Esophagus muscularis mucosa (tissue), 4 donors: Measurements from ENCODE around the gene APH1B. TPM values are rescaled to one million over a fixed set of nuclear protein-coding genes. Genes with fewer than 3 reads are reported as not detected.

Experiments
- DNase-seq: peaks from one replicate; pipeline ENCODE4 v3.0.0-alpha.2; 2017; ENCODE audit errors: extremely low spot score
- H3K27ac ChIP-seq, 4 donors: fragments of 200-600 bp; sonication (generic); replicated peaks in 1 of 4; 1 replicate in 3 of 4; 2 replicates in 1 of 4; pipeline ENCODE4 v1.5.1; 2016 to 2019; ENCODE audit warnings: mild to moderate bottlenecking in 1 of 4
- H3K27me3 ChIP-seq, 4 donors: fragments of 200-600 bp; sonication (generic); one replicate each; pipeline versions ENCODE4 v1.5.1 to v1.6.0; 2016 to 2019
- H3K36me3 ChIP-seq, 4 donors: fragments of 200-600 bp; sonication (generic); one replicate each; pipeline ENCODE4 v1.5.1; 2016 to 2019
- H3K4me1 ChIP-seq, 4 donors: fragments of 200-600 bp; sonication (generic); one replicate each; pipeline ENCODE4 v1.5.1; 2016 to 2019
- H3K4me3 ChIP-seq, 4 donors: fragments of 200-600 bp; sonication (generic); 1 replicate in 2 of 4; 2 replicates in 2 of 4; pipeline ENCODE4 v1.5.1; 2016 to 2019; ENCODE audit warnings: mild to moderate bottlenecking in 4 of 4, moderate library complexity in 1 of 4
- H3K9me3 ChIP-seq, 4 donors: fragments of 200-600 bp; sonication (generic); 1 replicate in 3 of 4; 2 replicates in 1 of 4; pipeline ENCODE4 v1.5.1; 2016 to 2019
- EP300 ChIP-seq: sonication (generic); formaldehyde crosslinking; IDR thresholded peaks from one replicate; pipeline ENCODE4 v1.6.1; 2017; ENCODE audit warnings: antibody characterized with exemption
- POLR2A ChIP-seq: fragments of 450-650 bp; IDR thresholded peaks from one replicate; pipeline ENCODE4 v1.6.1; 2017; ENCODE audit warnings: antibody characterized with exemption, moderate library complexity, mild to moderate bottlenecking, low read depth
- POLR2AphosphoS5 ChIP-seq, 2 donors: sonication (generic); formaldehyde crosslinking; IDR thresholded peaks; one replicate each; pipeline ENCODE4 v1.6.1; 2017; ENCODE audit warnings: antibody characterized with exemption in 2 of 2
- WGBS: methylation state at CpG from one replicate; pipeline ENCODE4 v1.1.5; 2018; 5-methylcytosine and 5-hydroxymethylcytosine counted together
- intact Hi-C: fragments of 100-400 bp; cut with DNase I; formaldehyde crosslinking; loops from one replicate; pipeline ENCODE4 v1.15.1; 2023
- total RNA-seq, 4 donors: library from RNA; depleted of rRNA; stranded (reverse); fragments of >200 nt; gene quantifications; one replicate each; pipeline versions ENCODE4 v1.1.0 to v1.2.1, GENCODE V29; 2016
- TF ChIP-seq, protein P1 (sequence below), 3 experiments: fragments of 200-600 bp in 2 of 3; fragments of 450-650 bp in 1 of 3; sonication (generic) in 2 of 3; IDR thresholded peaks; one replicate each; pipeline ENCODE4 v1.5.1; 2017 to 2019; ENCODE audit warnings: antibody characterized with exemption in 3 of 3, mild to moderate bottlenecking in 2 of 3, moderate library complexity in 1 of 3

APH1B gene
- total RNA-seq, 4 donors from 2014 or later = 7.5 to 9.4 (median 8.9) TPM

DNA sequence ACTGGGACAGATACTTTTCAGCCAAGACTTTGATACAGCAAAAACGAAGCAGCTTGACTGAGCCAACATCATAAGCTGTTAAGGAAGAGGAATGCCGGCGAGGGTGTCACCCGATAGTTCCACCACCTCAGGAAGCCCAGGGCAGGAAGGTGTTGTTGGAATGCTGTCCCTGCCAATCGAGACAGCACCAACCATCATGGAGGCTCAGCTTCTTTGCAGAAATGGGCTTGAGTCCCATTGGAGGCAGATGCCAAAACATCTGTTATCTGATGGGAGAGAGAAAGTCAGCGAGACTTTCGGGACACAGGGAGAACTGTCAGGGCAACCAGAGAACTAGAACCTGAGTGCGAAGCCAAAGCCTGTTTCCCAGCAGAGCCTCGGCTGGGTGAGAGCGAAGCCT, 53.5 kb downstream of the APH1B start:
- intact Hi-C loops = no loop called here
- no peaks in the 10 kb centered on the region for H3K9me3 ChIP-seq
- WGBS = 93% methylated on average over 9 of the region's 10 CpGs
- TF ChIP-seq, protein P1, sequence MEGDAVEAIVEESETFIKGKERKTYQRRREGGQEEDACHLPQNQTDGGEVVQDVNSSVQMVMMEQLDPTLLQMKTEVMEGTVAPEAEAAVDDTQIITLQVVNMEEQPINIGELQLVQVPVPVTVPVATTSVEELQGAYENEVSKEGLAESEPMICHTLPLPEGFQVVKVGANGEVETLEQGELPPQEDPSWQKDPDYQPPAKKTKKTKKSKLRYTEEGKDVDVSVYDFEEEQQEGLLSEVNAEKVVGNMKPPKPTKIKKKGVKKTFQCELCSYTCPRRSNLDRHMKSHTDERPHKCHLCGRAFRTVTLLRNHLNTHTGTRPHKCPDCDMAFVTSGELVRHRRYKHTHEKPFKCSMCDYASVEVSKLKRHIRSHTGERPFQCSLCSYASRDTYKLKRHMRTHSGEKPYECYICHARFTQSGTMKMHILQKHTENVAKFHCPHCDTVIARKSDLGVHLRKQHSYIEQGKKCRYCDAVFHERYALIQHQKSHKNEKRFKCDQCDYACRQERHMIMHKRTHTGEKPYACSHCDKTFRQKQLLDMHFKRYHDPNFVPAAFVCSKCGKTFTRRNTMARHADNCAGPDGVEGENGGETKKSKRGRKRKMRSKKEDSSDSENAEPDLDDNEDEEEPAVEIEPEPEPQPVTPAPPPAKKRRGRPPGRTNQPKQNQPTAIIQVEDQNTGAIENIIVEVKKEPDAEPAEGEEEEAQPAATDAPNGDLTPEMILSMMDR (IDR thresholded peaks at IDR 0.05) = no peak
- TF ChIP-seq POLR2A (no peak), POLR2AphosphoS5 (IDR thresholded peaks at IDR 0.05) (no peak), EP300 (no peak)
- DNase-seq = no peak
- H3K27me3 ChIP-seq = no peaks in the 10 kb centered on the region
- H3K4me3 ChIP-seq = no peak overlapping the region
- no peaks in the 10 kb centered on the region for H3K36me3 ChIP-seq
- no peak overlapping the region for H3K27ac ChIP-seq
- no peaks in the 10 kb centered on the region for H3K4me1 ChIP-seq

DNA sequence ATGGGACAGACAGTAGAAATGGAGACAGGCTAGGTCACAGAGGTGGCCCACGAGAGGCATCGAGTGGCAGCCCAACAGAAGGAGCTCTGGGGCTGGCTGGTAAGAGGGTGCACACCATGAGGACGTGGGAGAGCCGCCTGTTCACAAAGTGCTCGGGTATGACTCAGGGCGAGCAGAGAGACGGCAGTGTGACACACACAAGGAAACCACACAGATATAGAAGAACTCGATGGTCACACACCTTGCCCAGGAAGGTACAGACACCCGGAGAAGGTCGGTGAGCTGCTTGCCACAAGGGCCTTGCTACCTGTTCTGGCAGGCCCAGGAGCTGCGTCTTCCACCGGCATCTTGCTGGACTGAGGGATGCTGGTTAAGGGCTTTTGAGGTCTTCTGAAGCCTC, 54.1 kb downstream of the APH1B start:
- no peak overlapping the region for H3K4me3 ChIP-seq
- no peaks in the 10 kb centered on the region for H3K36me3 ChIP-seq
- no peak for TF ChIP-seq POLR2AphosphoS5 (IDR thresholded peaks at IDR 0.05)
- TF ChIP-seq, protein P1 (IDR thresholded peaks at IDR 0.05) = no peak
- TF ChIP-seq EP300 = no peak
- TF ChIP-seq POLR2A = no peak
- DNase-seq = no peak
- no peaks in the 10 kb centered on the region for H3K9me3 ChIP-seq
- no peak overlapping the region for H3K27ac ChIP-seq
- intact Hi-C loops = no loop called here
- no peaks in the 10 kb centered on the region for H3K27me3 ChIP-seq
- no peaks in the 10 kb centered on the region for H3K4me1 ChIP-seq
- WGBS = 87% methylated on average over 12 of the region's 12 CpGs

DNA sequence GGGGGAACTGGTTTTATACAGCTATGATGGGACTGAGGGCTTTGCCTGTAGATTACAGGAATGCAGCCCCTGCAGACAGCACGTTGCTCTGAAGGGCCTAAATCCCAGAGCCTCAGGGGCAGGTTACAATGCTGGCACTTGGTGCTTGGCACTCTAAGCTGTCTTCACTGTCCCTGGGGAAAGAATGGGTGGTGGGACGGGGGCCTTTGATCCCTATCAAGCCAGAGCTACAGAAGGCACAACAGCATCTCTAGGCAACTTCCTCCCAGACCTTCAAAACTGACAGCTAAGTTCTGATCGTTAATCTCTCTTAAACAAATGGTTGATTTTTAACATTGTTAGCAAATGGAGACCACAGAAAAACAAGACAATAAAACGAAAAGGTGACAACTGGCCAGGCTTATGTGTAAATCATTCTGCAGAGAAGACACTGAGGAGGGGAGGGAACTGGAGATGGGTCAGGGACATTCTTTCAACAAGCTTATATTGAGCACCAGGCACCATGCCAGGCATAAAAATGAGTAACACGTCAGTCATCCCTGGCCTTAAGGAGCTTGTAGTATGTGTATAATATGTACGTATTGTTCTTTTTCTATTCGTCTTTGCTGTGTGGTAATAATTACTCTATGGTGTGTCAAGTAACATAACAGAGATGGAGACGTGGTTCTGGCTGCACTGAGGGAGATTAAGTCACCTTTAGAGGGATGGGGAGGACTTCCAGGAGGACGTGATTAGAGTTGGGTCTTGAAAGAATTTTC, 55.1 kb downstream of the APH1B start:
- H3K9me3 ChIP-seq = no peaks in the 10 kb centered on the region
- no peak overlapping the region for H3K27ac ChIP-seq
- no peaks in the 10 kb centered on the region for H3K27me3 ChIP-seq
- intact Hi-C loops = no loop called here
- TF ChIP-seq POLR2A (no peak), EP300 (no peak), POLR2AphosphoS5 (IDR thresholded peaks at IDR 0.05) (no peak)
- TF ChIP-seq, protein P1 (IDR thresholded peaks at IDR 0.05) = no peak
- DNase-seq = no peak
- no peaks in the 10 kb centered on the region for H3K4me1 ChIP-seq
- 52% methylated on average over 9 of the region's 9 CpGs for WGBS
- H3K4me3 ChIP-seq = no peak overlapping the region
- H3K36me3 ChIP-seq = no peaks in the 10 kb centered on the region

DNA sequence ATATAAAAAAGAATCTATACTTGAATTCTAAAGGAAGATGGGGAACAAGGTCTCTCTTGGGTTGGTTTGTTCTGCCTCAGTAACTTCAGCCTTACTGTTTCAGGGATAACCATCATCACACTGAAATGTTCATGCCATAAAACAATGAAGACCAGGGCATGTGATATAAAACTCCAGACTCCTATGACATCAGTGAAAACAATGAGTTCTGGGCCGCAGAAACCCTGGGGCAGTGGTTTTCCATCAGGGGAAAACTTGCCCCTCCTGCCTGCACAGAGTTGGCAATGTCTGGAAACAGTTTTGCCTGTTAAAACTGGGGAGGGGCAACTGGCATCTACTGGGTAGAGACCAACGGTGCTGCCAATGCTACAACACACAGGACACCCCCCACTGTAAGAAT, 57.4 kb downstream of the APH1B start:
- Histone ChIP-seq H3K27me3 (no peaks in the 10 kb centered on the region), H3K4me1 (no peaks in the 10 kb centered on the region), H3K9me3 (no peaks in the 10 kb centered on the region), H3K4me3 (no peak overlapping the region), H3K36me3 (no peaks in the 10 kb centered on the region), H3K27ac (no peak overlapping the region)
- DNase-seq = no peak
- 90% methylated on average over 2 of the region's 2 CpGs for WGBS
- intact Hi-C loops = no loop called here
- TF ChIP-seq, protein P1 (IDR thresholded peaks at IDR 0.05) = no peak
- TF ChIP-seq EP300 (no peak), POLR2AphosphoS5 (IDR thresholded peaks at IDR 0.05) (no peak), POLR2A (no peak)
